CD14-positive monocyte (primary cell): ENCODE data around the gene ARSI. TPM values are rescaled to one million over a fixed set of nuclear protein-coding genes. Genes with fewer than 3 reads are reported as not detected.

Experiments
- DNase-seq, 3 donors: peaks; one replicate each; pipeline ENCODE4 v3.0.0-alpha.2; 2011 to 2022
- H2AFZ ChIP-seq: 2 replicates; pipeline ENCODE4 v1.6.0; 2012; ENCODE audit warnings: mild to moderate bottlenecking, low read depth, low read length, inconsistent platforms; ENCODE audit not compliant: insufficient read depth, poor library complexity, severe bottlenecking
- H3K27ac ChIP-seq, 2 donors: 1 replicate in 1 of 2; 2 replicates in 1 of 2; pipeline ENCODE4 v1.5.1; 2012 to 2013; ENCODE audit warnings: low read length in 2 of 2, control low read depth in 1 of 2, inconsistent platforms in 1 of 2, low read depth in 1 of 2, mild to moderate bottlenecking in 1 of 2
- H3K27me3 ChIP-seq, 2 donors: one replicate each; pipeline versions ENCODE4 v1.6.0 to v1.6.1; 2011 to 2013; ENCODE audit warnings: low read length in 2 of 2; ENCODE audit not compliant: control insufficient read depth in 2 of 2, insufficient read depth in 2 of 2
- H3K36me3 ChIP-seq, 2 donors: replicated peaks in 1 of 2; 1 replicate in 1 of 2; 2 replicates in 1 of 2; pipeline versions ENCODE4 v1.5.1 to v1.6.1; 2012 to 2013; ENCODE audit warnings: low read length in 2 of 2, control low read depth in 1 of 2, inconsistent platforms in 1 of 2, mild to moderate bottlenecking in 1 of 2; ENCODE audit not compliant: insufficient read depth in 2 of 2, control insufficient read depth in 1 of 2
- H3K4me1 ChIP-seq, 2 donors: 1 replicate in 1 of 2; 2 replicates in 1 of 2; pipeline versions ENCODE4 v1.5.1 to v1.6.1; 2012 to 2013; ENCODE audit warnings: low read length in 2 of 2, control low read depth in 1 of 2, inconsistent platforms in 1 of 2, mild to moderate bottlenecking in 1 of 2, moderate library complexity in 1 of 2; ENCODE audit not compliant: insufficient read depth in 2 of 2, control insufficient read depth in 1 of 2
- H3K4me2 ChIP-seq: replicated peaks from 2 replicates; pipeline ENCODE3; 2012; ENCODE audit warnings: low read length, moderate library complexity, mild to moderate bottlenecking; ENCODE audit not compliant: poor library complexity, severe bottlenecking; ENCODE audit errors: extremely low read depth
- H3K4me3 ChIP-seq, 3 experiments: fragments of 200-600 bp in 1 of 3; sonication (generic) in 1 of 3; replicated peaks in 1 of 3; 1 replicate in 2 of 3; 2 replicates in 1 of 3; pipeline ENCODE4 v1.5.1; 2011 to 2013; ENCODE audit warnings: low read length in 3 of 3, mild to moderate bottlenecking in 3 of 3, control low read depth in 2 of 3, low read depth in 2 of 3, inconsistent platforms in 1 of 3, moderate library complexity in 1 of 3
- H3K79me2 ChIP-seq: 2 replicates; pipeline ENCODE4 v1.6.0; 2012; ENCODE audit warnings: mild to moderate bottlenecking, control low read depth, inconsistent platforms, low read length, moderate library complexity; ENCODE audit not compliant: insufficient read depth
- H3K9ac ChIP-seq: 2 replicates; pipeline ENCODE4 v1.6.0; 2017; ENCODE audit warnings: low read length, mild to moderate bottlenecking; ENCODE audit not compliant: insufficient read depth, poor library complexity, severe bottlenecking
- H3K9me3 ChIP-seq, 2 donors: replicated peaks in 1 of 2; 1 replicate in 1 of 2; 2 replicates in 1 of 2; pipeline versions ENCODE4 v1.5.1 to v1.6.1; 2012 to 2013; ENCODE audit warnings: low read length in 2 of 2, control low read depth in 1 of 2; ENCODE audit not compliant: control insufficient read depth in 1 of 2, insufficient read depth in 1 of 2
- H4K20me1 ChIP-seq: 2 replicates; pipeline ENCODE4 v1.6.0; 2012; ENCODE audit warnings: mild to moderate bottlenecking, low read length, control low read depth, moderate library complexity; ENCODE audit not compliant: insufficient read depth
- H3K27ac Mint-ChIP-seq, 7 donors: one replicate each; pipeline ENCODE4 v1.8.0; 2020; ENCODE audit warnings: mild to moderate bottlenecking in 7 of 7, mixed read lengths in 7 of 7, moderate library complexity in 6 of 7, inconsistent platforms in 2 of 7
- H3K27me3 Mint-ChIP-seq, 3 donors: one replicate each; pipeline ENCODE4 v1.8.0; 2021 to 2022; ENCODE audit warnings: low read depth in 3 of 3, mild to moderate bottlenecking in 3 of 3, mixed read lengths in 3 of 3, moderate library complexity in 3 of 3, inconsistent platforms in 1 of 3
- H3K36me3 Mint-ChIP-seq, 2 donors: one replicate each; pipeline ENCODE4 v1.8.0; 2020; ENCODE audit warnings: mixed read lengths in 2 of 2, inconsistent platforms in 1 of 2, mild to moderate bottlenecking in 1 of 2
- H3K4me1 Mint-ChIP-seq: one replicate; pipeline ENCODE4 v1.8.0; 2020; ENCODE audit warnings: mild to moderate bottlenecking, mixed read lengths
- H3K4me3 Mint-ChIP-seq, 2 donors: one replicate each; pipeline ENCODE4 v1.8.0; 2020; ENCODE audit warnings: mild to moderate bottlenecking in 2 of 2, mixed read lengths in 2 of 2, moderate library complexity in 1 of 2
- H3K9me3 Mint-ChIP-seq, 7 donors: one replicate each; pipeline ENCODE4 v1.8.0; 2020 to 2022; ENCODE audit warnings: mixed read lengths in 7 of 7, mild to moderate bottlenecking in 6 of 7, moderate library complexity in 6 of 7, inconsistent platforms in 2 of 7
- CTCF ChIP-seq: fragments of 200-600 bp; IDR thresholded peaks from one replicate; pipeline ENCODE4 v1.8.0; 2022; ENCODE audit warnings: antibody characterized with exemption, mild to moderate bottlenecking
- WGBS: methylation state at CpG from one replicate; pipeline ENCODE4 v1.1.5; 2013; ENCODE audit warnings: missing lambda C conversion rate; ENCODE audit not compliant: insufficient coverage; 5-methylcytosine and 5-hydroxymethylcytosine counted together
- intact Hi-C, 2 donors: fragments of 100-400 bp; cut with micrococcal nuclease; formaldehyde crosslinking; loops; one replicate each; pipeline versions ENCODE4 v1.15.0 to v1.15.1; 2023
- polyA plus RNA-seq, 3 donors: library from polyadenylated mRNA; depleted of rRNA in 1 of 3; unstranded in 2 of 3; stranded (reverse) in 1 of 3; fragments of 300-500 nt in 2 of 3; fragments of >200 nt in 1 of 3; fragmentation: Illumina TruSeq in 2 of 3; gene quantifications; 1 replicate in 2 of 3; 2 replicates in 1 of 3; pipeline ENCODE4 v1.2.3, GENCODE V29; 2012 to 2021

The ARSI gene
- polyA plus RNA-seq, 3 donors = not detected

- 93% methylated on average over 6 of the region's 8 CpGs for WGBS
- H3K4me1 Mint-ChIP-seq = no peaks in the 10 kb centered on the region
- intact Hi-C loops = no loop called here
- DNase-seq = no peak
- H3K4me3 ChIP-seq = no peak overlapping the region
- H3K36me3 Mint-ChIP-seq = no peaks in the 10 kb centered on the region
- H3K27me3 ChIP-seq = no peaks in the 10 kb centered on the region
- H3K4me2 ChIP-seq = no peak overlapping the region
- H3K9me3 ChIP-seq = no peaks in the 10 kb centered on the region
- no peak overlapping the region for H3K9ac ChIP-seq
- H3K79me2 ChIP-seq = no peaks in the 10 kb centered on the region
- H4K20me1 ChIP-seq = no peaks in the 10 kb centered on the region
- H3K27me3 Mint-ChIP-seq = peaks cover 1 to 4% (median 3%) of the 10 kb centered on the region in 3 donors
- H3K27ac Mint-ChIP-seq = no peak overlapping the region
- H3K27ac ChIP-seq = no peak overlapping the region
- H3K9me3 Mint-ChIP-seq = peaks cover 0 to 2% (median 0%) of the 10 kb centered on the region in 7 donors
- TF ChIP-seq CTCF = no peak
- no peak overlapping the region for H3K4me3 Mint-ChIP-seq
- no peak overlapping the region for H2AFZ ChIP-seq
- no peaks in the 10 kb centered on the region for H3K36me3 ChIP-seq
- H3K4me1 ChIP-seq = no peaks in the 10 kb centered on the region
Observed at GRCh38 chr5:150271296-150271692, 31.4 kb downstream of the ARSI start.

DNA sequence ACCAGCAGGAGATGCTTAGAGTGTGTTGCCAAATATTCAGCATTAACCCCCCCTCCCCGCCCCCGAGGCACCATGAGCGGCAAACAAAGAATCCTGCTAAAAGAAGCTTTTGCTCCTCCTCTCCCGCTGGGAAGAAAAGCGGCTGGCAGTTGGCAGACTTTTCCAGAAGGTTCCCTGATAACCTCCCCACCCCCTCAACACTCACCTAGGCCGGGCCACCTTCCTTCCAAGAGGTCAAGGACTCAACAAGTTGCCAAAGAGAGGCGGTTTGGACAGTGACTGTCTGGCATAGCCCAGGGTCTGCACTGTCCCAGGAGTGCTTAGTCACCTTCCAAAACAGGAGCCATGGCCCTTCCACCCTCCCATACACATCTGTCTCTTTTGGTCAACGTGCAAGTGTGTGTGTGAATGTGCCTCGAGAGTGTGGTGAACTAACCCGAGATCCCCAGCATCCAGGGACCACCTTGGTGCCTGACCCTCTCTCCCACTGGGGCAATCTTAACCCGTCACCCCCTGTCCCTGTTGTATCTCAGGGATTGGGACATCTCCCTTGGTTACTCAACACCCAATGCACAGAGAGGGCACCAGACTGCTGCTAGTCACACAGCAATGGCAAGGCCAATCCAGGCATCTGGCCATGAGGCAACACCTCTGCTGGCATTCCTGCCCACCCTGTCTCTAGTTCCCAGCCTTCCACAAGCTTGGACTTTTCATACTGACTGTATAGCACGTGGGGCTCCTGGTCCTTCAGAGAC lies 32.0 kb downstream of the ARSI start:
- H3K27ac Mint-ChIP-seq = no peak overlapping the region
- intact Hi-C loops = no loop called here
- no peak for TF ChIP-seq CTCF
- H3K27ac ChIP-seq = no peak overlapping the region
- 81% methylated on average over 9 of the region's 12 CpGs for WGBS
- no peaks in the 10 kb centered on the region for H3K79me2 ChIP-seq
- H3K9me3 Mint-ChIP-seq = peaks cover 0 to 2% (median 0%) of the 10 kb centered on the region in 7 donors
- H3K4me1 ChIP-seq = no peaks in the 10 kb centered on the region
- no peak overlapping the region for H2AFZ ChIP-seq
- no peak overlapping the region for H3K4me3 Mint-ChIP-seq
- no peak for DNase-seq
- H4K20me1 ChIP-seq = no peaks in the 10 kb centered on the region
- no peaks in the 10 kb centered on the region for H3K36me3 ChIP-seq
- H3K4me2 ChIP-seq = no peak overlapping the region
- no peak overlapping the region for H3K9ac ChIP-seq
- no peaks in the 10 kb centered on the region for H3K27me3 ChIP-seq
- H3K9me3 ChIP-seq = no peaks in the 10 kb centered on the region
- no peaks in the 10 kb centered on the region for H3K36me3 Mint-ChIP-seq
- H3K4me1 Mint-ChIP-seq = no peaks in the 10 kb centered on the region
- H3K4me3 ChIP-seq = no peak overlapping the region
- H3K27me3 Mint-ChIP-seq = peaks cover 1 to 4% (median 3%) of the 10 kb centered on the region in 3 donors
